ENCODE data around the gene IBTK. TPM values are rescaled to one million over a fixed set of nuclear protein-coding genes. Genes with fewer than 3 reads are reported as not detected.

The IBTK gene
- polyA plus RNA-seq, 1 donor (not counting 4 experiments of a cell fraction or from before 2014, with no cell fraction given): 27.0 TPM

GRCh38 chr6:82145926-82146452 lies 101.6 kb downstream of the IBTK start:
- dilution Hi-C loops (cut with MboI; ENCODE audit: extremely low pct_ligation_motif_present, low sequenced_read_pairs): no loop called here
- Histone ChIP-seq H2AFZ (ENCODE audit: control insufficient read depth, low read length) (no peak overlapping the region), H3K79me2 (ENCODE audit: control insufficient read depth, insufficient read depth, low read length) (no peaks in the 10 kb centered on the region), H3K9ac (ENCODE audit: control insufficient read depth, extremely low read depth, insufficient read depth, low read length) (no peak overlapping the region), H3K27me3 (ENCODE audit: control insufficient read depth, extremely low read depth, insufficient read depth, low read length) (no peaks in the 10 kb centered on the region), H3K4me3 (ENCODE audit: control insufficient read depth in 2 of 3, extremely low read depth in 1 of 3, insufficient read depth in 2 of 3, low read depth in 1 of 3, low read length in 3 of 3) (no peak overlapping the region), H3K27ac (ENCODE audit: control insufficient read depth, insufficient read depth, low read length) (no peak overlapping the region), H3K4me2 (ENCODE audit: control insufficient read depth, extremely low read depth, insufficient read depth, low read depth, low read length) (no peak overlapping the region), H3K4me1 (ENCODE audit: control insufficient read depth, extremely low read depth, insufficient read depth, low read length) (peaks cover 16% of the 10 kb centered on the region), H3K9me3 (ENCODE audit: control insufficient read depth, low read depth, low read length) (no peaks in the 10 kb centered on the region), H3K9me1 (ENCODE audit: control insufficient read depth, extremely low read depth, insufficient read depth, low read length) (no peaks in the 10 kb centered on the region), H3K36me3 (ENCODE audit: control insufficient read depth in 2 of 2, extremely low read depth in 1 of 2, insufficient read depth in 2 of 2, low read length in 2 of 2) (no peaks in the 10 kb centered on the region), H4K20me1 (ENCODE audit: control insufficient read depth, extremely low read depth, insufficient read depth, low read length) (no peaks in the 10 kb centered on the region)
- DNase-seq (ENCODE audit: low read depth, low spot score) (no peak), FAIRE-seq (no peak)
- no peak for TF ChIP-seq EZH2 (IDR thresholded peaks at IDR 0.05; ENCODE audit: low read length)
- TF ChIP-seq, protein P1, sequence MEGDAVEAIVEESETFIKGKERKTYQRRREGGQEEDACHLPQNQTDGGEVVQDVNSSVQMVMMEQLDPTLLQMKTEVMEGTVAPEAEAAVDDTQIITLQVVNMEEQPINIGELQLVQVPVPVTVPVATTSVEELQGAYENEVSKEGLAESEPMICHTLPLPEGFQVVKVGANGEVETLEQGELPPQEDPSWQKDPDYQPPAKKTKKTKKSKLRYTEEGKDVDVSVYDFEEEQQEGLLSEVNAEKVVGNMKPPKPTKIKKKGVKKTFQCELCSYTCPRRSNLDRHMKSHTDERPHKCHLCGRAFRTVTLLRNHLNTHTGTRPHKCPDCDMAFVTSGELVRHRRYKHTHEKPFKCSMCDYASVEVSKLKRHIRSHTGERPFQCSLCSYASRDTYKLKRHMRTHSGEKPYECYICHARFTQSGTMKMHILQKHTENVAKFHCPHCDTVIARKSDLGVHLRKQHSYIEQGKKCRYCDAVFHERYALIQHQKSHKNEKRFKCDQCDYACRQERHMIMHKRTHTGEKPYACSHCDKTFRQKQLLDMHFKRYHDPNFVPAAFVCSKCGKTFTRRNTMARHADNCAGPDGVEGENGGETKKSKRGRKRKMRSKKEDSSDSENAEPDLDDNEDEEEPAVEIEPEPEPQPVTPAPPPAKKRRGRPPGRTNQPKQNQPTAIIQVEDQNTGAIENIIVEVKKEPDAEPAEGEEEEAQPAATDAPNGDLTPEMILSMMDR (optimal IDR thresholded peaks at IDR 0.05 in 1 of 3, IDR thresholded peaks at IDR 0.05 in 1 of 3, conservative IDR thresholded peaks at IDR 0.05 in 1 of 3; ENCODE audit: extremely low read depth in 1 of 3, insufficient read depth in 2 of 3, low read length in 3 of 3): no peak

GRCh38 chr6:82144852-82145340 lies 102.6 kb downstream of the IBTK start:
- peaks cover 16% of the 10 kb centered on the region for H3K4me1 ChIP-seq (ENCODE audit: control insufficient read depth, extremely low read depth, insufficient read depth, low read length)
- H4K20me1 ChIP-seq (ENCODE audit: control insufficient read depth, extremely low read depth, insufficient read depth, low read length): no peaks in the 10 kb centered on the region
- H3K27me3 ChIP-seq (ENCODE audit: control insufficient read depth, extremely low read depth, insufficient read depth, low read length): no peaks in the 10 kb centered on the region
- no peaks in the 10 kb centered on the region for H3K9me1 ChIP-seq (ENCODE audit: control insufficient read depth, extremely low read depth, insufficient read depth, low read length)
- no peaks in the 10 kb centered on the region for H3K36me3 ChIP-seq (ENCODE audit: control insufficient read depth in 2 of 2, extremely low read depth in 1 of 2, insufficient read depth in 2 of 2, low read length in 2 of 2)
- DNase-seq (ENCODE audit: low read depth, low spot score) (peak; percentile 69), FAIRE-seq (peak; percentile 84)
- H3K79me2 ChIP-seq (ENCODE audit: control insufficient read depth, insufficient read depth, low read length): no peaks in the 10 kb centered on the region
- peak overlapping the region; percentile 74 for H3K4me2 ChIP-seq (ENCODE audit: control insufficient read depth, extremely low read depth, insufficient read depth, low read depth, low read length)
- peak overlapping the region; percentile 76 for H3K27ac ChIP-seq (ENCODE audit: control insufficient read depth, insufficient read depth, low read length)
- H3K9me3 ChIP-seq (ENCODE audit: control insufficient read depth, low read depth, low read length): no peaks in the 10 kb centered on the region
- peak overlapping the region; percentile 51 for H3K9ac ChIP-seq (ENCODE audit: control insufficient read depth, extremely low read depth, insufficient read depth, low read length)
- peak overlapping the region; percentile 67 for H2AFZ ChIP-seq (ENCODE audit: control insufficient read depth, low read length)
- dilution Hi-C loops (cut with MboI; ENCODE audit: extremely low pct_ligation_motif_present, low sequenced_read_pairs): no loop called here
- peak overlapping the region in 2 of 3 experiments; percentile 11 to 30 for H3K4me3 ChIP-seq (ENCODE audit: control insufficient read depth in 2 of 3, extremely low read depth in 1 of 3, insufficient read depth in 2 of 3, low read depth in 1 of 3, low read length in 3 of 3)
- TF ChIP-seq, protein P1 (optimal IDR thresholded peaks at IDR 0.05 in 1 of 3, IDR thresholded peaks at IDR 0.05 in 1 of 3, conservative IDR thresholded peaks at IDR 0.05 in 1 of 3; ENCODE audit: extremely low read depth in 1 of 3, insufficient read depth in 2 of 3, low read length in 3 of 3): no peak
- TF ChIP-seq EZH2 (IDR thresholded peaks at IDR 0.05; ENCODE audit: low read length): no peak
